GM12878 (cell line): ENCODE results near the gene RPS10. TPM values are rescaled to one million over a fixed set of nuclear protein-coding genes. Genes with fewer than 3 reads are reported as not detected.
A peak's percentile ranks its signal among the peaks of the same experiment; 100 is the strongest.

ENCODE experiments used
- ATAC-seq: fragments of 200-7000 bp; cut with Tn5 transposase; 3 replicates; pipeline ENCODE4 v1.9.1; 2020; ENCODE audit warnings: mild to moderate bottlenecking, moderate library complexity
- BruUV-seq: library from RNA; stranded (reverse); fragments of 400-500 nt; replicated peaks from 2 replicates; lab custom pipeline; 2021; lab: Mats Ljungman, UMichigan
- CTCF ChIA-PET: fragments of 300-600 bp; sonication (Branson Sonifier 250); formaldehyde crosslinking; extraction: SDS; loops from one replicate; lab custom pipeline; 2021; ENCODE audit warnings: inconsistent platforms; lab: Yijun Ruan, JAX
- POLR2A ChIA-PET: fragments of 350-600 bp; formaldehyde crosslinking; extraction: SDS; loops from one replicate; lab custom pipeline; 2021; ENCODE audit warnings: inconsistent platforms; lab: Charles Lee
- RAD21 ChIA-PET: fragments of 300-600 bp; sonication (Branson Sonifier 250); formaldehyde crosslinking; loops from one replicate; lab custom pipeline; 2023; ENCODE audit warnings: antibody characterized with exemption; ENCODE audit not compliant: unreplicated experiment; lab: Charles Lee
- SMC1A ChIA-PET: fragments of 300-600 bp; sonication (Branson Sonifier 250); formaldehyde crosslinking; loops from one replicate; lab custom pipeline; 2023; ENCODE audit not compliant: unreplicated experiment, uncharacterized antibody; lab: Charles Lee
- DNase-seq: peaks from one replicate; pipeline ENCODE4 v3.0.0-alpha.2; 2011; ENCODE audit warnings: low read depth, low spot score
- FAIRE-seq: peaks from 3 replicates; lab custom pipeline; 2011; peaks lifted over from hg19 to GRCh38; lab: Jason Lieb, UNC
- H2AFZ ChIP-seq: 2 replicates; pipeline ENCODE4 v1.6.0; 2011; ENCODE audit warnings: low read depth, low read length, control low read depth; ENCODE audit not compliant: control insufficient read depth
- H3K27ac ChIP-seq: 2 replicates; pipeline ENCODE4 v1.5.1; 2011; ENCODE audit warnings: control low read depth; ENCODE audit not compliant: control insufficient read depth, insufficient read depth
- H3K27me3 ChIP-seq, 2 experiments: replicated peaks in 1 of 2; 2 replicates each; pipeline versions ENCODE4 v1.6.0 to v1.6.1; 2011; ENCODE audit warnings: low read length in 1 of 2; ENCODE audit not compliant: control insufficient read depth in 2 of 2, insufficient read depth in 2 of 2
- H3K36me3 ChIP-seq, 2 experiments: 2 replicates each; pipeline ENCODE4 v1.5.1; 2011; ENCODE audit warnings: low read length in 1 of 2; ENCODE audit not compliant: control insufficient read depth in 2 of 2, insufficient read depth in 2 of 2
- H3K4me1 ChIP-seq: 2 replicates; pipeline ENCODE4 v1.6.1; 2011; ENCODE audit warnings: mild to moderate bottlenecking, low read length, moderate library complexity, mixed read lengths; ENCODE audit not compliant: control insufficient read depth, insufficient read depth
- H3K4me2 ChIP-seq: 2 replicates; pipeline ENCODE4 v1.6.0; 2011; ENCODE audit warnings: control low read depth; ENCODE audit not compliant: control insufficient read depth, insufficient read depth
- H3K4me3 ChIP-seq: fragments of 200-600 bp; sonication (generic); 2 replicates; pipeline ENCODE4 v1.5.1; 2016
- H3K79me2 ChIP-seq: 2 replicates; pipeline ENCODE4 v1.6.0; 2011; ENCODE audit warnings: low read length; ENCODE audit not compliant: control insufficient read depth, insufficient read depth
- H3K9ac ChIP-seq: 2 replicates; pipeline ENCODE4 v1.8.0; 2011; ENCODE audit warnings: low read length, control low read depth, mixed read lengths; ENCODE audit not compliant: control insufficient read depth, insufficient read depth
- H3K9me3 ChIP-seq: replicated peaks from 3 replicates; pipeline ENCODE4 v1.5.1; 2011; ENCODE audit warnings: mild to moderate bottlenecking, low read length; ENCODE audit not compliant: control insufficient read depth, insufficient read depth
- H4K20me1 ChIP-seq: 2 replicates; pipeline ENCODE4 v1.6.0; 2011; ENCODE audit not compliant: control insufficient read depth, insufficient read depth
- NFYA ChIP-seq: IDR thresholded peaks from 2 replicates; pipeline ENCODE4 v1.6.1; 2011; ENCODE audit warnings: low read depth, mild to moderate bottlenecking, low read length, improper control_type of control experiment, borderline replicate concordance
- WGBS: methylation state at CpG from one replicate; pipeline ENCODE4 v1.1.6; 2016; ENCODE audit warnings: low lambda C conversion rate; ENCODE audit not compliant: insufficient replicate concordance, insufficient coverage; ENCODE audit errors: missing lambda C conversion rate; 5-methylcytosine and 5-hydroxymethylcytosine counted together
- in situ Hi-C: fragments of 300-500 bp; cut with MboI; formaldehyde crosslinking; loops from 9 replicates; pipeline ENCODE4 v1.14.3; 2018; ENCODE audit warnings: mixed read lengths
- intact Hi-C: fragments of 100-400 bp; cut with micrococcal nuclease; formaldehyde crosslinking; loops from one replicate; pipeline ENCODE4 v1.14.2; 2022; ENCODE audit not compliant: unreplicated experiment
- polyA plus RNA-seq, 11 experiments: library from polyadenylated mRNA; depleted of rRNA in 4 of 11; unstranded in 6 of 11; stranded (reverse) in 5 of 11; fragments of >200 nt; fragmentation: Nextera tagmentation in 4 of 11; fragmentation: Illumina TruSeq in 1 of 11; extraction: Ambion mirVana in 4 of 11; extraction: Trizol in 1 of 11; gene quantifications; 1 replicate in 1 of 11; 2 replicates in 10 of 11; pipeline versions ENCODE4 v1.2.1 to v1.2.3, GENCODE V29; 2011 to 2016; ENCODE audit warnings: inconsistent platforms in 2 of 11, missing spikeins in 2 of 11, low read depth in 1 of 11
- total RNA-seq, 4 experiments: library from RNA; depleted of rRNA in 3 of 4; stranded (reverse); fragments of >200 nt in 3 of 4; fragmentation: Illumina TruSeq in 1 of 4; extraction: Trizol in 1 of 4; gene quantifications; 2 replicates each; pipeline versions ENCODE4 v1.2.1 to v1.2.3, GENCODE V29; 2013 to 2021
- TF ChIP-seq, protein P1 (sequence below): IDR thresholded peaks from 2 replicates; pipeline ENCODE4 v1.6.1; 2011; ENCODE audit warnings: borderline replicate concordance, low read depth, mild to moderate bottlenecking, moderate library complexity, low read length; ENCODE audit not compliant: insufficient read depth, poor library complexity, severe bottlenecking

The RPS10 gene
- total and polyA plus RNA-seq, 10 of the 15 experiments (the other 5 are each of a cell fraction or from before 2014, with no cell fraction given) = 1,546 to 3,970 (median 2,813) TPM

GRCh38 chr6:34424200-34425131 is 1.4 kb downstream of the RPS10 start:
- no peaks in the 10 kb centered on the region for H4K20me1 ChIP-seq
- H3K27ac ChIP-seq = peak overlapping the region; percentile 96
- SMC1A ChIA-PET = interaction anchor here (0.6 to 4.6 kb wide), 4 partner anchors 9 to 260 kb away, joined by 6 to 39 read pairs (median 14); partner anchors contain the start of gene SMIM29
- no peak overlapping the region for H2AFZ ChIP-seq
- POLR2A ChIA-PET = interaction anchor here (0.6 to 2.1 kb wide), 6 partner anchors 9 to 229 kb away, joined by 3 to 8 read pairs (median 3); no protein-coding TSS in a partner anchor
- H3K9ac ChIP-seq = peak overlapping the region; percentile 100
- intact Hi-C loops = no loop called here
- peaks cover 5 to 22% of the 10 kb centered on the region in 2 experiments for H3K36me3 ChIP-seq
- FAIRE-seq = no peak
- RAD21 ChIA-PET = interaction anchor here (0.6 to 2.3 kb wide), 5 partner anchors 10 to 201 kb away, joined by 3 to 8 read pairs (median 3); partner anchors contain the start of genes HMGA1 and SMIM29
- H3K4me3 ChIP-seq = peak overlapping the region; percentile 96
- peaks cover 6% of the 10 kb centered on the region; the same call in 1 of the 2 replicates for H3K4me1 ChIP-seq
- DNase-seq = no peak
- CTCF ChIA-PET = interaction anchor here (0.6 to 3.4 kb wide), 6 partner anchors 9 to 261 kb away, joined by 3 to 35 read pairs (median 4); no protein-coding TSS in a partner anchor
- ATAC-seq = no peak
- peak overlapping the region; percentile 86 for H3K4me2 ChIP-seq
- 54% methylated on average over 19 of the region's 19 CpGs for WGBS
- H3K9me3 ChIP-seq = no peaks in the 10 kb centered on the region
- in situ Hi-C loops = no loop called here
- H3K79me2 ChIP-seq = peaks cover 46% of the 10 kb centered on the region
- no peaks in the 10 kb centered on the region for H3K27me3 ChIP-seq
- TF ChIP-seq NFYA = no peak
- TF ChIP-seq, protein P1, sequence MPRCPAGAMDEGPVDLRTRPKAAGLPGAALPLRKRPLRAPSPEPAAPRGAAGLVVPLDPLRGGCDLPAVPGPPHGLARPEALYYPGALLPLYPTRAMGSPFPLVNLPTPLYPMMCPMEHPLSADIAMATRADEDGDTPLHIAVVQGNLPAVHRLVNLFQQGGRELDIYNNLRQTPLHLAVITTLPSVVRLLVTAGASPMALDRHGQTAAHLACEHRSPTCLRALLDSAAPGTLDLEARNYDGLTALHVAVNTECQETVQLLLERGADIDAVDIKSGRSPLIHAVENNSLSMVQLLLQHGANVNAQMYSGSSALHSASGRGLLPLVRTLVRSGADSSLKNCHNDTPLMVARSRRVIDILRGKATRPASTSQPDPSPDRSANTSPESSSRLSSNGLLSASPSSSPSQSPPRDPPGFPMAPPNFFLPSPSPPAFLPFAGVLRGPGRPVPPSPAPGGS = no peak
- no TSS peak for BruUV-seq
